22Rv1 (cell line): ENCODE results near the gene BUB1.

Experiments
- H3K27ac ChIP-seq: fragments of 450-650 bp; 2 replicates; pipeline ENCODE4 v1.5.1; 2017
- ZFX ChIP-seq: fragments of 450-650 bp; IDR thresholded peaks from 2 replicates; pipeline ENCODE4 v1.6.1; 2017; ENCODE audit warnings: antibody characterized with exemption, borderline replicate concordance
- TF ChIP-seq, protein P1 (sequence below): fragments of 450-650 bp; IDR thresholded peaks from 2 replicates; pipeline ENCODE4 v1.5.1; 2017; ENCODE audit warnings: mild to moderate bottlenecking

BUB1 gene

DNA sequence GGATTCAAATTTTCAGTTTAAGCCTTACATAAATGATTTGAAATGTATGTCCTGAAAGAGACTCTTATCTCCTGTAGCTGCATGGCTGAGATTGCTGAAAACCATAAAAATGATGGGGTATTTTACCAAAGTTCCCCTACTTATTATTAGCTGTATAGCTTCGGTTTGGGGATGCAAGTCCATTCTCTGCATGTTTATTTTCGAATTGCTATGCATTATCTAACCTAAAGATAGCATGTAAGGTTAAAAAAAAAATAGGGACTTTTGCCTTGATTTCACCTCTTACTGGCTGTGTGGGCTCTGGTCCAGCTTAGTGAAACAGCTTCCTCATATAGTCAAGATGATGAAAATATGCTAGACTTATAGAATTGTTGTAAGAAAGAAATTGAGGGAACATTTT lies 40.5 kb upstream of the BUB1 start:
- H3K27ac ChIP-seq, result no peak overlapping the region
- TF ChIP-seq, protein P1, sequence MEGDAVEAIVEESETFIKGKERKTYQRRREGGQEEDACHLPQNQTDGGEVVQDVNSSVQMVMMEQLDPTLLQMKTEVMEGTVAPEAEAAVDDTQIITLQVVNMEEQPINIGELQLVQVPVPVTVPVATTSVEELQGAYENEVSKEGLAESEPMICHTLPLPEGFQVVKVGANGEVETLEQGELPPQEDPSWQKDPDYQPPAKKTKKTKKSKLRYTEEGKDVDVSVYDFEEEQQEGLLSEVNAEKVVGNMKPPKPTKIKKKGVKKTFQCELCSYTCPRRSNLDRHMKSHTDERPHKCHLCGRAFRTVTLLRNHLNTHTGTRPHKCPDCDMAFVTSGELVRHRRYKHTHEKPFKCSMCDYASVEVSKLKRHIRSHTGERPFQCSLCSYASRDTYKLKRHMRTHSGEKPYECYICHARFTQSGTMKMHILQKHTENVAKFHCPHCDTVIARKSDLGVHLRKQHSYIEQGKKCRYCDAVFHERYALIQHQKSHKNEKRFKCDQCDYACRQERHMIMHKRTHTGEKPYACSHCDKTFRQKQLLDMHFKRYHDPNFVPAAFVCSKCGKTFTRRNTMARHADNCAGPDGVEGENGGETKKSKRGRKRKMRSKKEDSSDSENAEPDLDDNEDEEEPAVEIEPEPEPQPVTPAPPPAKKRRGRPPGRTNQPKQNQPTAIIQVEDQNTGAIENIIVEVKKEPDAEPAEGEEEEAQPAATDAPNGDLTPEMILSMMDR, result no peak
- no peak for TF ChIP-seq ZFX

DNA sequence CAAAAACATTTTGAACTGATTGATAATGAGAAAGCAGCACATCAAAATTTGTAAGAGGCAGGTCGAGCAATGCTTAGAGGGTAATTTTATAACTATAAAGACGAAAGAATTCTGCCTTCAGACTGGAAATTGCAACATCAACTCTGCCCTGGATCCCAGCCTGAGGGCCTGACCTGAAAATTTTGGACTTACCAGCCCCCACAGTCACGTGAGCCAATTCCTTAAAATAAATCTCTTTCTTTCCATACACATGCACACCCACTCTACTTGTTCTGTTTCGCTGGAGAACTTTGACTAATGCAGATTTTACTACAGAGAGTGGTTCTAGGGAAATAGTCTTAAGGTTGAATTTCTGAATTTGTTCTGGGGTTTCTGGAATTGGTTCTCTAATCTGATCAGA lies 39.9 kb upstream of the BUB1 start:
- no peak for TF ChIP-seq ZFX
- TF ChIP-seq, protein P1, result no peak

DNA sequence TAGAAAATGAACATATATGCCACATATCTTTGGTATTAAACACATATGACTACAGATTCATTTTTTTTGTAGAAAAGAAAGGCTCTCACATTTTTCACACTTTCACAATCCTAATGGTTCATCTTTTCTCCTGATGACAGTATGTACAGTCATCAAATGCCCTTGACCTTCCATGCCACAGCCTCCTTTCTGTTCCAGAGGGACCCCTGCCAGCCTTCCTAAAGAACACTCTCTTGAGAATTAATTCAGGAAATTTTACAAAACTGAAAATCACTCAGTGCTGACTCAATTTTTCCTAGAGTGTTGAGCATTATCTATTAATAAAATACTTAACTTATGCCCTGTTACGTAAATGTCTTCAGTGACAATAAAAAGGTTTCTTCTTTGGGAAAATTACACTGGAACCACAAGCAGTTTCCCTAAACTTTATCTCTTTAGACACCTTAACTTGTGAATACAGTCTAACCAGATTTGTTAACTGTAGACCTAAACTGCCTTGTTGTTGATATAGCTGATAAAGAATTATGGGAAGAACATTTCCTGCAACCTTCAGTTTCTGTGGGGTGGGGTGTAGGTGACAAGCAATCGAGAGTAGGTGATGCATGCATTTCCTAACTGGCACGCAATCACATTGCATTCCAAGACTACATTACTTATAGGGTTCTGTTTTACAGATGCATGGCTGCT lies 39.2 kb upstream of the BUB1 start:
- no peak overlapping the region for H3K27ac ChIP-seq
- no peak for TF ChIP-seq ZFX
- TF ChIP-seq, protein P1, result no peak

More for the DNA sequence above, 39.9 kb upstream of the BUB1 start:
- no peak overlapping the region for H3K27ac ChIP-seq

DNA sequence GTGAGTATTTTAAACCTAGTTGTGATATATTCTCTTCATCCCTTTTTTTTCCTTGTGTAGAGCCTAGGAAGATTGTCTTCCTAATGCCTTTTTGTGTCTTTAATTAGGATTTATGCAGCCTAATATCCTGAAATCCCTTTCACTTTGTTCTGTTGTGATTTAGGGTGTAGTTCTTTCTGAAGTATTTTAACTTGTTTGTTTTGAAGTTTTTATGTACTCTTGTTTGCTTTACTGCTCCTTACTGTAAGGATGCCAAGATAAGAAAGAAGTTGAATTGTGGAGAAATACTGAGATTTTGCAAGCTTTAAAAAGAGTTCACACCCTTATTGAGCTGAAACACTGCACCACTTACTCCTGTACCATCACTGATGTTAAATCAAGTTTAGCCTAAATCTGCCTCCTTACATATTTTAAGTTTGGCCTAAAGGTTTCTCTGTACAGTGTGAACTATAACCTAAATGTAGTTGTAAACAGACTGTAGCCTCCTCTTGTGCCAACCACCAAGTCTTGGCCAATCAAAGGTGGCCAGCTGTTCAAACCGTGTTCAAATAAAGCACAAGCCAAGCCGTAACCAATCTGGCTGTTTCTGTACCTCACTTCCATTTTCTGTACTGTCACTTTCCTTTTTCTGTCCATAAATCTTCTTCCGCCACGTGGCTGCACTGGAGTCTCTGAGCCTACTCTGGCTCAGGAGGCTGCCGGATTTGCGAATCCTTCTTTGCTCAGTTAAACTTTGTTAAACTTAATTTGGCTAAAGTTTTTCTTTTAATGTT lies 36.8 kb upstream of the BUB1 start:
- no peak overlapping the region for H3K27ac ChIP-seq
- TF ChIP-seq ZFX, result no peak
- TF ChIP-seq, protein P1, result no peak

DNA sequence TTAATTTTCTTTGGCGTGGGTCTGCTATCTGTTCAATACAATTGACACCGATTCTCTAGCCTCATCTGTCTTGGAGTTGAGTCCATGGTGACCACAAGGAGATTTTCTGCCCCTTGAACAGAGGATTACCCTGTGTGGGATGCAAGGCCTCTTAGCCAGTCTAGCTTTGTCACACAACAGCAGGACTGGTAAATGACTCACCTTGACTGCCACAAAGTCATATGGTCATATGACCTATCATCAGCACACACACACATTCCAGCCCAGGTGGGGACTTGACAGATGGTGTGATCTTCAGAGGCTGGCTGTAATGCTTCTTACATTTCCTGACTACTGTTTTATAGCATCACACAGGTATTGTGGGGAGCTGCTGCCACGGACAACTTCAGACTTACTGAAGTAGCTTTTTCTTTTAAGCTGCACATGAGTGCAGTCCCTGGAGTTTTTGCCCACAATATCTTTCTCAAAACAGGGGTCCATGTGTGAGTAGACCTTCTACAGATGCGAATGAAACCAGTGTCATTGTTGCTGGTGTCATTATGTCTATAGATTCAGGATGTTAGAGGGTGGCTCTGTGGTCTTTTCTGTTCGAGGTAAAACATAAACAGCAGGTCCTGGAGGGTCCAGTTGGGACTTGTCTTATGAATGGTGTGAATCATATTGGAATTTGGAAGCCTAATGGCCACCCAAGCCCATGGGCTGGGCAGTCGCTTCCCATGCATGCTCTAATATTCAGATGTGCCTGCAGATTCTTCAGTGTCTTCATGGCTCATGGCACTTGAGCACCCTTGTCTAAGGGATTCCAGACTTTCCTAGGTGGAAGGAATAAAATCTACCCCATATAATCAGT lies 35.9 kb upstream of the BUB1 start:
- TF ChIP-seq, protein P1, result no peak
- TF ChIP-seq ZFX, result no peak
- H3K27ac ChIP-seq, result no peak overlapping the region

DNA sequence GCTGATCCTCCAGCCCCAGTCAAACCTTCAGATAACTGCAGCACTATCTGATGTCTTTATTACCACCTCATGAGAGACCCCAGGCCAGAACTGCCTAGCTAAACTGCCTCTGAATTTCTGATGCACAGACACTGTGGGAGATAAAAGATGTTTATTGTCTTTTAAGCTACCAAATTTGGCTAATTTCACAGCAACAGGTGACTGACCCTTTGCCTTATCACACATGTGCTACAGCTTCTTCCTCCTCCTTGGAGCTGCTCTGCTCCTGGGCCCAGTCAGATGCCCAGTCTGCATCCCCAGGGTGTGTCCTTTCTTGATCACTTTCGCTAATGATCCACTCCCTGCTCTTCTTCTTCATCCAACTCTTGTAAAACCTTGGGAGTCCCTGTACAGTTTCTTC lies 34.9 kb upstream of the BUB1 start:
- H3K27ac ChIP-seq, result no peak overlapping the region
- TF ChIP-seq ZFX, result no peak
- TF ChIP-seq, protein P1, result no peak

DNA sequence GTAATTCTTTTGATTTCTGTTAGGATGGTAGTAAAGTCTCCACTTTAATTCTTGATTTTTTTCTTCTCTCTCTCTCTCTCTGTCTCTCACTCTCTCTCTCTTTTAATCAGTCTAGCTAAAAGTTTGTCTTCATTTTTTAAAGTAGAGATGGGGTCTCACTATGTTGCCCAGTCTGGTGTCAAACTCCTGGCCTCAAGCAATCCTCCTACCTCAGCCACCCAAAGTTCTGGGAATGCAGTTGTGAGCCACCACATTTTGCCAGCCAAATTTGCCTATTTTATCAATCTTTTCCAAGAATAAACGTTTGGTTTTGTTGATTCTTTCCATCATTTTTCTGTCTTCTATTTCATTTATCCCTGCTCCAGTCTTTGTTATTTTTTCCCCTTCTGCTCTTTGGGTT lies 30.6 kb upstream of the BUB1 start:
- TF ChIP-seq ZFX, result no peak
- TF ChIP-seq, protein P1, result no peak

More for the DNA sequence above, 30.6 kb upstream of the BUB1 start:
- no peak overlapping the region for H3K27ac ChIP-seq
